Cardiac fibroblast (primary cell): ENCODE results near the gene LORICRIN.

Experiments
- DNase-seq, 2 donors: peaks; one replicate each; pipeline versions ENCODE4 v3.0.0 to v3.0.0-alpha.2; 2010; ENCODE audit warnings: low read depth in 2 of 2
- H3K4me3 ChIP-seq, 2 donors: replicated peaks in 1 of 2; 1 replicate in 1 of 2; 2 replicates in 1 of 2; pipeline ENCODE4 v1.5.1; 2011; ENCODE audit warnings: low read depth in 2 of 2, low read length in 2 of 2, mild to moderate bottlenecking in 2 of 2, moderate library complexity in 1 of 2
- TF ChIP-seq, protein P1 (sequence below): IDR thresholded peaks from one replicate; pipeline ENCODE4 v1.5.1; 2011; ENCODE audit warnings: low read depth, mild to moderate bottlenecking, low read length, inconsistent platforms

The LORICRIN gene

DNA sequence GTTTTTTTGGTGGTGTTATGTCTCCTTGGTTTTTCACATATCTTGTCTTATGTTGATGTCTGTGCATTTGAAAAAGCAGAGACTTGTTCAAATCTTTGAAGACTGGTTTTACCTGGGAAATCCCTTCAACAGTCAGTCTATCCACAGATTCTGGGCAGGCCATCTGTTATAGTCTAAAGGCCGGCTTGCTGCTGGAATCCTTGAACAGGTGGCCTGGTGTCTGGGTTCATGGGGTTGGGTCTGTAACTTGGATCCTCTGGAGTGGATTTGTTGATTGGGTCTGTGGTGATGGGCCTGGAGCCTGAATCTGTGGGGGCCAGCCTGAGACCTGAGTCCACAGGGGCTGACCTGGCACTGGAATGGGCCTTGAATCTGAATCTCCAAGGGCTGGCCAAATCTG is 12.2 kb downstream of the LORICRIN start:
- TF ChIP-seq, protein P1, sequence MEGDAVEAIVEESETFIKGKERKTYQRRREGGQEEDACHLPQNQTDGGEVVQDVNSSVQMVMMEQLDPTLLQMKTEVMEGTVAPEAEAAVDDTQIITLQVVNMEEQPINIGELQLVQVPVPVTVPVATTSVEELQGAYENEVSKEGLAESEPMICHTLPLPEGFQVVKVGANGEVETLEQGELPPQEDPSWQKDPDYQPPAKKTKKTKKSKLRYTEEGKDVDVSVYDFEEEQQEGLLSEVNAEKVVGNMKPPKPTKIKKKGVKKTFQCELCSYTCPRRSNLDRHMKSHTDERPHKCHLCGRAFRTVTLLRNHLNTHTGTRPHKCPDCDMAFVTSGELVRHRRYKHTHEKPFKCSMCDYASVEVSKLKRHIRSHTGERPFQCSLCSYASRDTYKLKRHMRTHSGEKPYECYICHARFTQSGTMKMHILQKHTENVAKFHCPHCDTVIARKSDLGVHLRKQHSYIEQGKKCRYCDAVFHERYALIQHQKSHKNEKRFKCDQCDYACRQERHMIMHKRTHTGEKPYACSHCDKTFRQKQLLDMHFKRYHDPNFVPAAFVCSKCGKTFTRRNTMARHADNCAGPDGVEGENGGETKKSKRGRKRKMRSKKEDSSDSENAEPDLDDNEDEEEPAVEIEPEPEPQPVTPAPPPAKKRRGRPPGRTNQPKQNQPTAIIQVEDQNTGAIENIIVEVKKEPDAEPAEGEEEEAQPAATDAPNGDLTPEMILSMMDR: no peak
- no peak for DNase-seq
- H3K4me3 ChIP-seq: no peak overlapping the region

GRCh38 chr1:153272186-153272585 is 12.7 kb downstream of the LORICRIN start:
- no peak overlapping the region for H3K4me3 ChIP-seq
- TF ChIP-seq, protein P1: no peak
- DNase-seq: no peak

DNA sequence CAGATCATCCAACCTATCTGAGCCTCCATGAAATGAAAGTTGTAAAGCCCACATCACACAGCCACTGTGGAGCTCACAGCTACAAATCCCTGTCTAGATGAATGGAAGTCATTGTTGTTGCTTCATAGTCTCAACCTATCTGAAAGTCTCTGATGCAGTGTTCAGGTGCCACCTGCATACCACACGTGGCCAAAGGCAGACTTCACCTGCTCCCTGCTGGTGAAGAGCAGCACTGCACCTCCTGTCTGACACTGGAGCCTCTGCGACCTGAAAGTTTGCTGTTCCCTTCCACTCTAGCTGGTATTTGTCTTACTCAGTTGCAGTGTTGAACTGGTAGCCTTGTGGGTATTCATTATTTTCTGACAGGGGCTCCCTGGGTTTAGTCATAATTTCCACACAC is 18.4 kb downstream of the LORICRIN start:
- TF ChIP-seq, protein P1: peak; percentile 46
- no peak overlapping the region for H3K4me3 ChIP-seq
- no peak for DNase-seq

DNA sequence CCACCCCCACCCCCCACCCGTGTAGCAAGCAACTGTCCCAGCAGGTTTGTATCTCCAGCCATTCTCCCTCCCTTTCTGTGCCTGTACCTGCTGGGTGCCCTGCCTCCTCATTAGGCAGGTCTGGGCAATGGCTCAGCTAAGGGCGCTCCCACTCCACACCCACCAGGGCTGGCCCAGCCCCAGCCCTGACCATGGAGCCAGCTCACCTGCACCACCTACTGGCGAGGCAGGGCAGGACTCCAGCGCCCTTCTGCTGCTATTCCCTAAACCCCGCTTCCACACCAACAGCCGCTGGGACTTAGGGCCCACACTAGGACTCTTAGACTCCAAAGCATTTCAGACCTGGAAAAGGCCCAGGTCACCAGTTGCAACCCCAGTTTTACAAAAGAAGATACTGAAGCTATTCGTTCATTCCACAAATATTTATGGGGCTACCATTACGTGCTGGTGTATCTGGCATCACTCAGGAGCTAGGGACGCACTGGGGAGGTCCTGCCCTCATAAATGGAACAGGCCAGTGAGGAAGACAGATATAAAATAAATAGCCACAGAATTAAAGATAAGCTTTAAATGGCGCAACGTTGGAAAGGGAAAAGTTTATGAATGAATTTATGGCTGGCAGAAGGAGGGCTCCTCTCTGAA is 29.3 kb downstream of the LORICRIN start:
- no peak overlapping the region for H3K4me3 ChIP-seq
- no peak for DNase-seq
- TF ChIP-seq, protein P1: peak; percentile 32

GRCh38 chr1:153291514-153291913 is 32.0 kb downstream of the LORICRIN start:
- TF ChIP-seq, protein P1: no peak
- no peak for DNase-seq
- no peak overlapping the region for H3K4me3 ChIP-seq

DNA sequence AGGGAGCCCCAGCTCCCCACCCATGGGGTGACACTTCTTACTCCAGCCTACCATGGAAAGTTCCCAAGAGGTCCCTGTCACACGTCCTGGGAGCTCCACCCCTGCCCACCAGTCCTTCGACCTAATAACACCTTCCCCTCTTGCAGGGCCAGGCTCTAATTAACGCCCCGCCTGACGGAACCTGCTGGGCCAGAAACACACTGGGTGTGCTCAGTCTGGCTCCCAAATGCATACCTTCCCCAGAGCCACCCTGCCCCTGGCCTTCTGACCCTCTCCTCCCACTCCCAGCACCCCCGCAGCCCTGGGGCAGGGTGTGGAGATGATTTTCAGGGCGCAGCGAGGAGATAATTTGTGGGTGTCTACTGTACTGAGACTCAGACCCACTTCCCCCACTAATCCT is 32.7 kb downstream of the LORICRIN start:
- TF ChIP-seq, protein P1: no peak
- H3K4me3 ChIP-seq: no peak overlapping the region
- DNase-seq: no peak
